ENCODE measurements around the gene FGR. TPM values are rescaled to one million over a fixed set of nuclear protein-coding genes. Genes with fewer than 3 reads are reported as not detected.
A peak's percentile ranks its signal among the peaks of the same experiment; 100 is the strongest.
"Not testable (repeated sequence)": the region's sequence is repeated elsewhere in the genome, so short reads cannot be mapped to it uniquely, and the experiment has no call there.

The FGR gene
- total and polyA plus RNA-seq, 12 donors, result 1.5 to 51.9 (median 9.6) TPM

DNA sequence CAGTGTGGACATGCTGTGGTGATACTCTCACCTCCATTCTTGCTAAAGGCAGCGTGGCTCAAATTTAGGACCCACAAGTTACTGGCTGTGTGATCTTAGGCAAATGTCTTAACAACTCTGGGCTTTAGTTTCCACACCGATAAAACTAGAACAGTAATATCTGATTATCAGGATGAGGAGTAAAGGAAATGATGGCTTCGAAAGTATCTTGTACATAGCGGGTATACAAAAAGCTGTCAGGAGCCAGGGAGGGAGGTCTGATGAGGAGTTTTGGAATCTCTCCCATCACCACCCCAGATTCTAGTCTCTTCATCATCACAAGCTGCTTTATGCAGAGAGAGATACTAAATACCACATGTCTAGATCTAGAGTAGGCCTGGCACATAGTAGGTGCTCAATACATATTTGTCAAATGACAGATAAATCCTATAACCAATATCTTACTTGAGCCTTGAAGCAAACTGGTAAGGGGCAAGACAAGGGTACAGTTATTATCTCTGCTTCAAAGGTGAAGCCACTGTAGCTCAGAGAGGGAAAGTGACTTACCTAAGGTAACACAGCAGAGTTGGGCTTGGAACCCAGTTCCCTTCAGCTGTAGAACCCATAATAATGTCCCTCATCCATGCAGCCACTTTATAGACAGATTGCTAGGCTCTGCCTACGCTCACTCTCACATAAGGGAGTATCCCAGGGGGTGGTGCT is 9.5 kb upstream of the FGR start:
- Histone ChIP-seq H3K36me3 (replicated peaks in 1 of 2) (no peaks in the 10 kb centered on the region), H3K27ac (no peak overlapping the region), H3K27me3 (no peaks in the 10 kb centered on the region), H3K4me1 (replicated peaks in 1 of 2) (peaks cover 0 to 8% of the 10 kb centered on the region in 2 donors), H3K4me3 (no peak overlapping the region), H3K9me3 (replicated peaks in 1 of 3) (no peaks in the 10 kb centered on the region)
- intact Hi-C loops (cut with DNase I), result no loop called here
- WGBS, 4 donors, result 78 to 89% (median 83%) methylated on average over 4 to 5 of the region's 5 CpGs
- DNase-seq, result no peak
- TF ChIP-seq POLR2A (IDR thresholded peaks at IDR 0.05), result no peak
- TF ChIP-seq, protein P1, sequence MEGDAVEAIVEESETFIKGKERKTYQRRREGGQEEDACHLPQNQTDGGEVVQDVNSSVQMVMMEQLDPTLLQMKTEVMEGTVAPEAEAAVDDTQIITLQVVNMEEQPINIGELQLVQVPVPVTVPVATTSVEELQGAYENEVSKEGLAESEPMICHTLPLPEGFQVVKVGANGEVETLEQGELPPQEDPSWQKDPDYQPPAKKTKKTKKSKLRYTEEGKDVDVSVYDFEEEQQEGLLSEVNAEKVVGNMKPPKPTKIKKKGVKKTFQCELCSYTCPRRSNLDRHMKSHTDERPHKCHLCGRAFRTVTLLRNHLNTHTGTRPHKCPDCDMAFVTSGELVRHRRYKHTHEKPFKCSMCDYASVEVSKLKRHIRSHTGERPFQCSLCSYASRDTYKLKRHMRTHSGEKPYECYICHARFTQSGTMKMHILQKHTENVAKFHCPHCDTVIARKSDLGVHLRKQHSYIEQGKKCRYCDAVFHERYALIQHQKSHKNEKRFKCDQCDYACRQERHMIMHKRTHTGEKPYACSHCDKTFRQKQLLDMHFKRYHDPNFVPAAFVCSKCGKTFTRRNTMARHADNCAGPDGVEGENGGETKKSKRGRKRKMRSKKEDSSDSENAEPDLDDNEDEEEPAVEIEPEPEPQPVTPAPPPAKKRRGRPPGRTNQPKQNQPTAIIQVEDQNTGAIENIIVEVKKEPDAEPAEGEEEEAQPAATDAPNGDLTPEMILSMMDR (IDR thresholded peaks at IDR 0.05), result no peak

DNA sequence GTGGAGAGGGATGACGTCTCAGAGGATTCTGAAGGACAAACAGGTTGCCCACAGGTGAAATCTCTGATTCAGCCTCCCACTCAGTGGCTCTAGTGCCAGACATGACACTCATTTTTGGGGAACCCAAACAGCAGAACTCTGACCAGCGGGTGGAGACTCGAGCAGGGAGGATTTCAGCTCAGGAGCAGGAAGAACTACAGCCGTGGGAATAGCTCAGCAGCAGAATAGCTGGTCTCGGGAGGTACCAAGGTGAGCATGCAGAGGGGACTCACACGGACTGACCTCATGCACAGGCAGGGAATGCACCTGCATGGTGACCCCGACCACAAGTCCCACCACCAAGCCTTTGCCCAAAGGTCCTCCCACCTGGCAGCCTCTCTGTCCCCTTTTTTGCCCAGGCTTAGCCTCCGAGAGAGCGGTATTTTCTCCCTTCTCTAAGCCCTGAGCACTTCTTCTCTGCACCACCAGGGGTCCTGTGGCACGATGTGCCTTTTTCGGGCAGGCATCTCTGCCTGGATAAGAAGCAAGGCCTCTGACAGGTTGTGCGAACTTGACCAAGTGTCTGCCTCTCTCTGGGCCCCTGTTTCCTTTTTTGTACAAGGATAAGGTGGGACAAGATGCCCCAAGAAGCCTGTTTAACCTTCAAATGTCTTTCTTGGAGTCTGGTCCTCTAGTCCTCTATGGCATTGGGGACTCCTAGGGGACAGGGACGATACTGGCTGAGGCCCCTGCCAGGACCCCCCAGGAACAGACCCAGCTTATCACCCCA is 8.8 kb upstream of the FGR start:
- DNase-seq, result peak in 6 of 7 donors; percentile 59 to 81 (median 75)
- WGBS, 4 donors, result 26 to 35% (median 28%) methylated on average over 7 to 13 of the region's 13 CpGs

DNA sequence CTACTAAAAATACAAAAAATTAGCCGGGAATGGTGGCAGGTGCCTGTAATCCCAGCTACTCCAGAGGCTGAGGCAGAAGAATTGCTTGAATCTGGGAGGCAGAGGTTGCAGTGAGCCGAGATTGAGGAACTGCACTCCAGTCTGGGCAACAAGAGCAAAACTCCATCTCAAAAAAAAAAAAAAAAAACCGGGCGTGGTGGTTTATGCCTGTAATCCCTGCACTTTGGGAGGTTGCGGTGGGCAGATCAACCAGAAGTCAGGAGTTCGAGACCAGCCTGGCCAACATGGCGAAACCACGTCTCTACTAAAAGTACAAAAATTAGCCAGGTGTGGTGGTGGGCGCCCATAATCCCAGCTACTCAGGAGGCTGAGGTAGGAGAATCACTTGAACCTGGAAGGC is 5.5 kb upstream of the FGR start:
- H3K4me1 ChIP-seq (replicated peaks in 1 of 2); H3K27me3 ChIP-seq; H3K9me3 ChIP-seq (replicated peaks in 1 of 3); DNase-seq; H3K4me3 ChIP-seq; intact Hi-C loops (cut with DNase I); H3K27ac ChIP-seq; H3K36me3 ChIP-seq (replicated peaks in 1 of 2): not testable (repeated sequence)
- WGBS, 4 donors, result 80 to 90% (median 86%) methylated on average over 9 of the region's 9 CpGs

More for the DNA sequence above, 8.8 kb upstream of the FGR start:
- Histone ChIP-seq H3K36me3 (replicated peaks in 1 of 2) (no peaks in the 10 kb centered on the region), H3K27me3 (no peaks in the 10 kb centered on the region), H3K4me3 (no peak overlapping the region), H3K27ac (no peak overlapping the region), H3K4me1 (replicated peaks in 1 of 2) (peaks cover 0 to 6% of the 10 kb centered on the region in 2 donors), H3K9me3 (replicated peaks in 1 of 3) (no peaks in the 10 kb centered on the region)
- intact Hi-C loops (cut with DNase I), result no loop called here
- no peak for TF ChIP-seq POLR2A (IDR thresholded peaks at IDR 0.05)
- TF ChIP-seq, protein P1 (IDR thresholded peaks at IDR 0.05), result peak; percentile 74 to 82 (median 79)

DNA sequence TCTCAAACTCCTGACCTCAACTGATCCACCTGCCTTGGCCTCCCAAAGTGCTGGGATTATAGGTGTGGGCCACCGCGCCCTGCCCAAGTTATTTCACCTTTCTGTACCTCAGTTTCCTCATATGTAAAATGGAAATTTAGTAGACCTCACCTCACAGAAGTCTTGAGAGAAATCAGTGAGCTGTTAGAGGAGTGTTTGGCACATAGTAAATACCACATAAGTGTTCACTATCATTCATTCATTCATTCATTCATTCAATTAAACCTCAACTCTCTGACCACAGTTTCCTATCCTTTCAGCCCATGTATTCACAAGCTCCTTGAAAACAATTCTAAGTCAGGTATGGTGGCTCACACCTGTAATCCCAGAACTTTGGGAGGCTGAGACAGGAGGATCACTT is 3.8 kb upstream of the FGR start:
- intact Hi-C loops (cut with DNase I), result no loop called here
- H3K27me3 ChIP-seq, result peaks cover 5% of the 10 kb centered on the region
- no peak overlapping the region for H3K4me3 ChIP-seq
- H3K9me3 ChIP-seq (replicated peaks in 1 of 3), result no peaks in the 10 kb centered on the region
- H3K4me1 ChIP-seq (replicated peaks in 1 of 2), result peaks cover 0 to 6% of the 10 kb centered on the region in 2 donors
- DNase-seq, result no peak
- no peak overlapping the region for H3K27ac ChIP-seq
- no peaks in the 10 kb centered on the region for H3K36me3 ChIP-seq (replicated peaks in 1 of 2)
- TF ChIP-seq, protein P1 (IDR thresholded peaks at IDR 0.05), result no peak
- no peak for TF ChIP-seq POLR2A (IDR thresholded peaks at IDR 0.05)
- WGBS, 4 donors, result 90 to 96% (median 93%) methylated on average over 2 of the region's 2 CpGs

Measured in adrenal gland (tissue), 12 donors.